Hematopoietic multipotent progenitor cell treated with erythropoietin and hydrocortisone succinate and interleukin-3 and kit ligand, for 8 days (in vitro differentiated cells): ENCODE data around the gene ARF1.
A peak's percentile ranks its signal among the peaks of the same experiment; 100 is the strongest.

ENCODE experiments used
- DNase-seq: peaks from one replicate; pipeline ENCODE4 v3.0.0-alpha.2; 2015

Gene ARF1

DNA sequence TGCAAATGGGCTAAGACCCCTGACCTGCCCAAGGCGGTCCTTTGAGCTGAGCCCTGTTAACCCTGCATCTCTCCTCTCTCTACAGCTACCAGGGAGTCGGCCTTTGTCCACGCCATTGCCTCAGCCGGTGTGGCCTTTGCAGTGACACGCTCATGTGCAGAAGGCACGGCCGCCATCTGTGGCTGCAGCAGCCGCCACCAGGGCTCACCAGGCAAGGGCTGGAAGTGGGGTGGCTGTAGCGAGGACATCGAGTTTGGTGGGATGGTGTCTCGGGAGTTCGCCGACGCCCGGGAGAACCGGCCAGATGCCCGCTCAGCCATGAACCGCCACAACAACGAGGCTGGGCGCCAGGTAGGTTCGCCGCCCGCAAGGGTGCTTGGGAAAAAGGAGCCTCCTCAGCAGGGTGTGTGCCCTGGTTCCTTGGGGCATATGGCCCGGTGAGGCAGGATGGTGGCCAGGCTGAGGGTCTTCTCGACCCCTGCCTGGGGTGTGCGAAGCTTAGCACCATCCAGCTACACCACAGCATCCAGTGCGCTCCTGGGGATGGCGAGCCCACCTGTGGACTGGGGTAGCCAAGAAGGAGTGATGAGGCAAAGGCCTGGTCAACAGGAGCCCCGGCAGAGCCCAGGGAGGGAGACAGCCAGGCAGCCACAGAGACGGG lies 31.8 kb upstream of the ARF1 start:
- no peak for DNase-seq

- DNase-seq, result no peak
These were observed 24.1 kb upstream of the ARF1 start for GRCh38 chr1:228058172-228058948.

DNA sequence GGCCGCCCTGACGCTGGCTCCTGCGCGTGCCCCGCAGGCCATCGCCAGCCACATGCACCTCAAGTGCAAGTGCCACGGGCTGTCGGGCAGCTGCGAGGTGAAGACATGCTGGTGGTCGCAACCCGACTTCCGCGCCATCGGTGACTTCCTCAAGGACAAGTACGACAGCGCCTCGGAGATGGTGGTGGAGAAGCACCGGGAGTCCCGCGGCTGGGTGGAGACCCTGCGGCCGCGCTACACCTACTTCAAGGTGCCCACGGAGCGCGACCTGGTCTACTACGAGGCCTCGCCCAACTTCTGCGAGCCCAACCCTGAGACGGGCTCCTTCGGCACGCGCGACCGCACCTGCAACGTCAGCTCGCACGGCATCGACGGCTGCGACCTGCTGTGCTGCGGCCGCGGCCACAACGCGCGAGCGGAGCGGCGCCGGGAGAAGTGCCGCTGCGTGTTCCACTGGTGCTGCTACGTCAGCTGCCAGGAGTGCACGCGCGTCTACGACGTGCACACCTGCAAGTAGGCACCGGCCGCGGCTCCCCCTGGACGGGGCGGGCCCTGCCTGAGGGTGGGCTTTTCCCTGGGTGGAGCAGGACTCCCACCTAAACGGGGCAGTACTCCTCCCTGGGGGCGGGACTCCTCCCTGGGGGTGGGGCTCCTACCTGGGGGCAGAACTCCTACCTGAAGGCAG lies 23.4 kb upstream of the ARF1 start:
- DNase-seq, result no peak

- peak; percentile 48 for DNase-seq
These were observed 22.7 kb upstream of the ARF1 start for GRCh38 chr1:228059634-228060457.

DNA sequence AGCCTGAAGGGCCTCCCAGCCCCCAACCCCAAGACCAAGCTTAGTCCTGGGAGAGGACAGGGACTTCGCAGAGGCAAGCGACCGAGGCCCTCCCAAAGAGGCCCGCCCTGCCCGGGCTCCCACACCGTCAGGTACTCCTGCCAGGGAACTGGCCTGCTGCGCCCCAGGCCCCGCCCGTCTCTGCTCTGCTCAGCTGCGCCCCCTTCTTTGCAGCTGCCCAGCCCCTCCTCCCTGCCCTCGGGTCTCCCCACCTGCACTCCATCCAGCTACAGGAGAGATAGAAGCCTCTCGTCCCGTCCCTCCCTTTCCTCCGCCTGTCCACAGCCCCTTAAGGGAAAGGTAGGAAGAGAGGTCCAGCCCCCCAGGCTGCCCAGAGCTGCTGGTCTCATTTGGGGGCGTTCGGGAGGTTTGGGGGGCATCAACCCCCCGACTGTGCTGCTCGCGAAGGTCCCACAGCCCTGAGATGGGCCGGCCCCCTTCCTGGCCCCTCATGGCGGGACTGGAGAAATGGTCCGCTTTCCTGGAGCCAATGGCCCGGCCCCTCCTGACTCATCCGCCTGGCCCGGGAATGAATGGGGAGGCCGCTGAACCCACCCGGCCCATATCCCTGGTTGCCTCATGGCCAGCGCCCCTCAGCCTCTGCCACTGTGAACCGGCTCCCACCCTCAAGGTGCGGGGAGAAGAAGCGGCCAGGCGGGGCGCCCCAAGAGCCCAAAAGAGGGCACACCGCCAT lies 21.9 kb upstream of the ARF1 start:
- no peak for DNase-seq

GRCh38 chr1:228061411-228062084 lies 21.0 kb upstream of the ARF1 start:
- DNase-seq, result no peak

DNA sequence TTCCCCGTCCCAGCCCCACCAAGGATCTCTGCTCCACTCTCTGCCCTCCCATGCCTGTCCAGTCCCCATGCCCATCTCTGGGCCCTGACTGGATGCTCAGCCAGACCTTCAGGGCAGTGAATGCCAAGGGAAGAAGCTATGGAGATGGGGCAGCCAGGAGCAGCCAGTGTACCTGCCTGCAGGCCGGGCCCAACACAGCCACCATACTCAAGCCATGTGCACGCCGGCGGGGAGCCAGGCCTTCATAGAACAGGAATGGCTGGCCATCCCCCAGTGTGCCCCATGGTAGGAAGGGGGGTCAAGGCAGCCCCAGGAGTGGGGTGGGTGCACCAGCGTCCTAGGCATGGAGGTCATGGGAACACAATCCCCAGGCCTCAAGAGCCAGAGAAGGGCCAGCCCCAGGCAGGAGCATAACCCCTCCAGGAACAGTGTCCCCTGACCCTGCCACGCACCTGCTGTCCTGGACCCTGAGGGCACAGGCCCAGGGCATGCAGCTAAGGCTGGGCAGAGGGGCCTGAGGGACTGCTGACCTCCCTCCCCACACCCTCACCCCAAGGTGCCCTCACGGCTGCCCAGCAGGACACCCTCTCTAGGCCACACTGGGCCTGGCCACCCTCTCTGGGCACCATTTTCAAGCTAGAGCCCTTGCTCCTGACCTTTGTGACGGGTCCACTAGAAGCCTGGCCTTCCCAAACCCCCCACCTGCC lies 20.3 kb upstream of the ARF1 start:
- DNase-seq, result no peak

DNA sequence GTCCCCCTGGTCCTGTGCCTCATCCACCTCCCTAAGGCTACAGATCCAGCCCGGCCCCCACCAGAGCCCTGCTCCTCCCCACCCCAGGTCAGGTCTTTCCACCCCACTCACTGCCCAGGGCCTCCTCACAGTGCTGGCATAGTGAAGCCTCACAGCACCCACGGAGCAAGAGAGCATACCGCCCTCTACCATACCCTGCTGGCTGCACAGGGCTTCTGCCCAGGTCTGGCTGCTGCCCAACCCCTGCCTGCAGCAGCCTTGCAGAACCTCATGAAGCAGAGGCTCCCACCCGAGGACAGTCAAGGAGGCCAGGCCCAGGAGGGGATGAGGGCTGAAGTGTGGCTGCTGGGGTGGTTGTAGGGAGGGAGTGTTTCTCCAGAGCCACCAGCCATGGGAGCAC lies 19.7 kb upstream of the ARF1 start:
- DNase-seq, result no peak

DNA sequence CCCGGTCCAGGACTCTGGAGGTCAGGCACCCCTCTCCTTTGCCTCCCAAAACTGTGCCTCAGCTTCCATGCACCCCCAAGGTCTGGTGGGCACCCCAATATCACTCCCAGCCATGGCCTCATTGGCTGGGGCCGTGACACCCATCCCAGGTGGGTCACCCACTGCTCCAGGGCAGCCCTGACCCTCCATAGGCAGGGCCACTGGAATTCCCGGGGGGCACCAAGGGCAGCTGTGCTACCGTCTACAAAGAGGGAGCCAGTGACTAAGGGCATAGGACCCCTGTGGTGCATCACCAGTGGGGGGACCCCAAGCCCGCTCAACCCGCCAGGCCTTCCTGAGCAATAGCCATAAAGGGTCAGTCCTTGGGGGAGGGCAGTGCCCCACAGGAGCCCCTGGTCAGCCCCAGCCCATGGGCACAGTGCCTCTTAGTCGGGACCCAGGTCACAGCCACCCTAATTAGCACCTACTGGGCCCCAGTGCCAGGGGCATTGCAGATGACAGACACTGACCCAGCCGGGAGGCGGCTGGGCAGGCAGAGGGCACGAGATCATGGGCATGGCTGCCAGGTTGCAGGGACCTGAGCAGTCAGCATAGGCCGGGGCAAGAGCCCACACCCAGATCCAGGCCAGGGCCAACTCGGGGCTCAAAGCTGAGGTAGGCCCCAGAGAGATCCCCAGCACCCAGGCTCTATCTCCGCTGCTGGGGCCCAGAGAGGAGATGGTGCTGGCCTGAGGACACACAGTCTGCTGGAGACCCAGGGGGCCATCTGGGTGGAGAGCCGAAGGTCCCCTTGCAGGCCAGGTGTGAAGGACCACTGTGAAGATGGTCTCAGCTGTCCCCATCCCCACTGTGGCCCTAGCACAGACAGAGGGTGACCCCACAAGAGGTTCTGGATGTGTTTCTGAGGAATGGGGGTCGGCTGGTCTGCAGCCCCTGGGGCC lies 19.0 kb upstream of the ARF1 start:
- DNase-seq, result no peak

GRCh38 chr1:228064296-228064695 lies 18.2 kb upstream of the ARF1 start:
- DNase-seq, result no peak

DNA sequence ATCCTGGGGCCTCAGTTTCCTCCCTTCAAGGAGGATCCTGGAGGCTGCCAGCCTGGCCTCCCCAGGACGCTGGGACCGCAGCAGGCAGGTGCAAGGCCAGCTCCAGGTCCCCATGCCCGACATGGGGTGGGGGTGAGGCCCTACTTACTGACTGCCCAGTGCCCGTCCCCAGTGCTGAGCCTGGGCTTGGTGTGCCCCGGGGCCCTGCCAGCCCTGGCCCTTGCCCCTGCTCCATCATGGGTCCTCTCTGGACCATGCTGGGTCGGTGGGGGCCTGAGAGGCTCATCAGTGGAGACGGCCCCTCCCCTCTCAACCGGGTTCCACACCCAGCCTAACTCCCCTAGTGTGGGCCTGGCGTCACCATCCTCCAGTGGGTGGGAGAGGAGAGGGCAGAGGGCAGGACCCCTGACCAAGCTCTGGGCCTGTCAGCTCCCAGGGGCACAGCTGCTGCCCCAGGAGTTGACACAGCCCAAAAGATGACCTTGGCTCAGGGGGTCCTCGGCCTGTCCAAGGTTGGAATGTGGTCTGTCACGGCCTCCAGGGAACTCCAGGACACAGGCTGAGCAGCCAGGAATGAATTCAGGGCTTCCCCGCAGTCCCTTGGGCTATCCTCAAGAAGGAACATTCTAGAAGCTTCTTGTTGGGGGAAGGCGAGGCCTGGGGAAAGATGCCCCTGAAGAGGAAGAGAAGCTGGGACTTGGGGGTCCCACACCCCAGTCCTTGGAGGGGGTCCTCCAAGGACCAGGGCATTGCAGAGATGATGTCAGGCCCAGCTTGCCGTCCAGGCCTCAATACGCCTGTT lies 17.6 kb upstream of the ARF1 start:
- DNase-seq, result no peak

- DNase-seq, result no peak
These were observed 16.8 kb upstream of the ARF1 start for GRCh38 chr1:228065543-228066347.

GRCh38 chr1:228066416-228066815 lies 16.1 kb upstream of the ARF1 start:
- DNase-seq, result no peak

DNA sequence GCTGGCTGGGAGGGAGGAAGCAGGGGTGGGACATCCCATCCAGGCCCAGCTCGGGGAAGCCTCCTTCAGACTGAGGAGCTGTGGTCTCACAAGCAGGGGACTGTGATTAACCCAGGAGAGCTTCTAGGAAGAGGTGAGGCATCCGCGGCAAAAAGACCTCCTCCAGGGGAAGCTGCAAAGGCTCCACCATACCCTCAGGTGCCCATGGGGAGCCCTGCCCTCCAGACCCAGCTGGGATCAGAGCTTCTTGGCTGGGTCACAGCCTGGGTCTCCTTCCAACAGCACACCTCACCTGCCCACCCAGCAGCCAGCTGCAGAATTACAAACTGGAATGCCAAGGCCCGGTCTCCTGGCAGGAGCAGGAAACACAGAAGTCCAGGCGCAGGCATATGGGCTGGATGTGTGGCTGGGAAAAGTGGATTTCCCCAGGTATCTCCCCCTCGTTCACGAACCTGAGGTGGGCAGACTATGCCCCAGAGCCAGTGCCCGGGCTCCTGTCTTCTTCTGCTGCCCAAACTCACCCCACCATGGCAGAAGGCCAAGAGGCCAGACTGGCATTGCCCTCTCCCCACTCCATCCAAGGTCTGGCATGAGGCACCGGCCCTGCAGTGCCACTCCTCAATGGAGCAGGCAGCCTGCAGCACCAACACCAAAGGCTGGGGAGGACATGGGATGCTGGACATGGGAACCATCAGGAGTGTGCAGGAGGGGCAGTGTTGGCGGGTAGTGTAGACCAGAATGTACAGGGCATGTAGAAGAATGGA lies 15.4 kb upstream of the ARF1 start:
- no peak for DNase-seq

DNA sequence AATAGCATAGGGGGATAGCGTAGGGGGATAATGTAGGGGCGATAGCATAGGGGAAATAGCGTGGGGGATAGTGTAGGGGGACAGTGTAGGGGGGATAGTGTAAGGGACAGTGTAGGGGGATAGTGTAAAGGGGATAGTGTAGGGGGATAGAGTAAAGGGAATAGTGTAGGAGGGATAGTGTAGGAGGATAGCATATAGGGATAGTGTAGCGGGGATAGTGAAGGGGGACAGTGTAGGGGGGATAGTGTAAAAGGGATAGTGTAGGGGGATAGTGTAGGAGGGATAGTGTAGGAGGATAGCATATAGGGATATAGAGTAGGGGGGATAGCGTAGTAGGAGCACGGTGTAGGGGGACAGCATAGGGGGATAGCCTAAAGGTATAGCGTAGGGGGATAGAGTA lies 14.1 kb upstream of the ARF1 start:
- no peak for DNase-seq

DNA sequence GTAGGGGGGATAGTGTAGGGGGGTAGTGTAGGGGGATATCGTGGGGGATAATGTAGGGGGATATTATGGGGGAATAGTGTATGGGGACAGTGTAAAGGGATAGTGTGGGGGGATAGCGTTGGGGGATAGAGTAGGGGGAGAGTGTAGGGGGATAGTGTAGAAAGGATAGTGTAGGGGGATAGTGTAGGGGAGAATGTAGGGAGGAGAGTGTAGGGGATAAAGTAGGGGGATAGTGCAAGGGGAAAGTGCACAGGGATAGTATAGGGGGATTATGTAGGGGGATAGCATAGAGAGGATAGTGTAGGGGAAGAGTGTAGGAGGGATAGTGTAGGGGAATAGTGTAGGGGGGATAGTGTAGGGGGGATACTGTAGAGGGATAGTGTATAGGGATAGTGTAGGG lies 12.3 kb upstream of the ARF1 start:
- DNase-seq, result no peak

DNA sequence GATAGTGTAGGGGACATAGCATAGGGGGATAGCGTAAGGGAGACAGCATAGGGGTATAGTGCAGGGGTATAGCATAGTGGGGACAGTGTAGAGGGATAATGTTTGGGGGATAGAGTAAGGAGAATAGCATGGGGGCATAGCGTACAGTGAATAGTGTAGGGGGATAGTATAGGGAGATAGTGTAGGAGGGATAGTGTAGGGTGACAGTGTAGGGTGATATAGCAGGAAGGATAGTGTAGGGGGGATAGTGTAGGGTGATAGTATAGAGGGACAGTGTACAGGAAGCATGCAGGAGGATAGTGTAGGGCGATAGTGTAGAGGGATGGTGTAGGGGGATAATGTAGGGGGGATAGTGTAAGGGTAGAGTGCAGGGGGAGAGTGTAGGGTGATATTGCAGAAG lies 11.7 kb upstream of the ARF1 start:
- DNase-seq, result no peak
